TTC549 (cell line): Measurements from ENCODE around the gene NEK10.

Source experiments
- FAIRE-seq: peaks from 2 replicates; lab custom pipeline; 2012; peaks lifted over from hg19 to GRCh38; lab: Jason Lieb, UNC

The NEK10 gene

DNA sequence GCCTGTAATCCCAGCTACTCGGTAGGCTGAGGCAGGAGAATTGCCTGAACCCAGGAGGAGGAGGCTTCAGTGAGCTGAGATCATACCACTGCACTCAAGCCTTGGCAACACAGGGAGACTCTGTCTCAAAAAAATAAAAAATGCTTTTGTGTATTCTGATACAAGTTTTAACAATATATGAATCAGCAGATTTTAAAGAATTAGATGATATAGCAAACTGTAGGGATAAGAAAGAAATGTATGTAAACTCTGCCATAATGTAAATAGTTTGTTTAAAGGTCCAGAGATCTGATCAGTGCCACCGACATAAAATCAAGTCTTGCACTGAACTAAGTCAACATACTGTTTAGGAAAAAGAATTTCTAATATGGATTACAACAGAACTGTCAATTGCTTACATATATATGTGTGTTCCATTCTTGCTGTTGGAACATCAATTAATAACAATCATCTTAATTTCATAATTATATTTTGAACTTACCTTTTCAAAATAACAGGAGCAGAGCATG lies 208.3 kb downstream of the NEK10 start:
- no peak for FAIRE-seq

DNA sequence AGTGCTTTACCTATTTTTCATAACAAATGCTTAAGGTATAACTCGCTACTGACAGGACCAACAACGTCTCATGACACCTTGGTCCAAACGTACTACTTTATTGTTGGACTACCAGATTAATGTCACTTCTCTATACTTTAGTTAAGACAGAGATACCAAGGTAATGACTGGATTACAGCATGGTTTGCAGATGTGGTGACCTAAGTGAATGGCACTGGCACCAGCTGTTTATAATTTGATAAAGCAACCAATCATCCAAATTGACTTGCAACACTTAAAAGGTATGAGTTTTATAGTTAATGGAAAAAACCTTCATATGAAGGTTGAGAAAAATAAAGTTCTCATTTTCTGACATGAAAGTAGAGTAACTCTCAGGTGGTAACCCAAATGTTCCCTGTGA lies 209.0 kb downstream of the NEK10 start:
- FAIRE-seq = no peak

DNA sequence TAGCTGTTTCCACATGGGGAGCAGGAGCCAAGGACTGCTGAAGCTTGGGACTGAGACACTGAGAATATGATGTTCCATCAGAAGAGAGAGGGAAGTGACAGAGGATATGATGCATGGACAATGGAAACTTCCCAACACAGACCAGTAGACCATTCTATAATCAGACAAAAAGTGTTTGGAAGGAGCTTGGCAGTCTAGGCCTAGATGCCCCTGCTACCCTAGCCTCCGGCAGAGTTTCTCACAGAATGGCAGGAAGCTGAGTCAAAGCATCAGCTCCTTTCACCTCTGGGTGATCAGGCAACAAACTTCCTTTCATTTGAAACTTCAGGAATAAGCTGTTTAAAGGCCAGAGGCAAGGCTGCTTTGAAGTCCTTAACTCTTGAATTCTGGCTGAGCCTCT lies 222.0 kb downstream of the NEK10 start:
- FAIRE-seq = no peak

DNA sequence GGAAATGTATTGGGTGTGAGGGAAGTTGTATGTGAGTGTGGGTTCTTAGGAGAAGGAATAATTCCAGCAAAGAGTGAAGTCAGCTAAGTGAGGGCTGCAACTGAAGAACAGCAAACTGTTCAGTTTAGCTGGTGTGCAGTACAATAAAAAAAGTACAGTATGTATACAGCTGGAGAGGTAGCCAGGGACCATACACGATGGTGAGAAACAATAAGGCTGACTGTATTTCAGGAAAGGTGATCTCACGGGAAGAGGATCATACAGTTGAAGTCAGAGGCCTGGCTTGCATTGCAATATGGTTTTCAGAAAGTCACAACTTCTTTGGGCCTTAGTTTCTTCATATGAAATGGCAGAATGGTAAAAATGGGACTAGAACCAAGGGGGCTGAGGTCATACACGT lies 222.4 kb downstream of the NEK10 start:
- no peak for FAIRE-seq

DNA sequence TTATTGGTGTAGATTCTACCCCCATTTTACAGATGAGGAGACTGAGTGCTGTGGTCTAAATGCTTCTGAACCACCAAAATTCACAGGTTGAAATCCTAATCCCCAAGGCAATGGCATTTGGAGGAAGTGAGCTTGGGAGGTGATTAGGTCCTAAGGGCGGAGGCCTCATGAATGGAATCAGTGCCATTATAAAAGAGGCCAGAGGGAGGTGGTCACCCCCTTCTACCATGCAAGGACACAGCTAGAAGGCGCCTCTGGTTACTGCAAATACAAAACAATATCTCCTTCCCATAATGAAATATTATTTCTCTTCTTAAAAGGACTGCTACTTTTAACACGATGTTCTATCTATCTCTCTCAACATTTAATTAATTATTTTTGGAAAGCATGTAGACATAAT lies 223.5 kb downstream of the NEK10 start:
- no peak for FAIRE-seq

DNA sequence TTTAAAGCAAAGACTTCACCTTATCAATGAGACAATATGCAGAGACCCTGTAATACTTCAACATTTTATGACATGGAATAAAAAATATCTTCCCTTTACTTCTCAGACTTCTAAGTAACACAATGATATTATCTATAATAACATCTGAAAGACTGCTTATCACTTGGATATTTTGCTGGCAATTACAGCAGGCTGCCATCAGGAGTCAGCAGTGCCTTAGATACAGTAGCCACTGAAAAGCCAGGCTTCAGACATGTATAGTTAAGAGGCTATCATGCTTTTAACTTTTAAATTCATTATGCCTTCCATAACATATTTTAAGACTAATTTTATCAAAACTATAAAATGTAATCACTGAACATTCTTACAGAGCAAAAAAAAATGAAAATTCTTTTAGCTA lies 227.5 kb downstream of the NEK10 start:
- no peak for FAIRE-seq

DNA sequence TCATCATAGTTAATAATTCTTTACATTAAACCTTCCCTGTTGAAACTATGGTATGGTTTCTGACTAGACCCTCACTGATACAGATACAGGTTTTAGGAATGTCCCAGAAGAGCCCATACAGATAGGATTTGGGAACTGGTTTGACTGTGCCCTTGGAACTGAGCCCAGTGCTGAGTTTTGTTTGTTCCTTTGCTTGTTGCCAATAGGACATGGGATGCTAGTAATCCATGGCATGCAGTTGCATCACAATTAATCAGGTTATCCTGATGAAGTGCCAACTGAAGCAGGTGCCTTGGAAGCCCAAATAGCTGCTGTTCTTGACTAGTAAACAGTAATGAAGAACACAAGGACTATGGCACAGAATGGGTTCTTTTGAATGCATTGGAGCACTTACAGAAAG lies 230.6 kb downstream of the NEK10 start:
- FAIRE-seq = no peak

DNA sequence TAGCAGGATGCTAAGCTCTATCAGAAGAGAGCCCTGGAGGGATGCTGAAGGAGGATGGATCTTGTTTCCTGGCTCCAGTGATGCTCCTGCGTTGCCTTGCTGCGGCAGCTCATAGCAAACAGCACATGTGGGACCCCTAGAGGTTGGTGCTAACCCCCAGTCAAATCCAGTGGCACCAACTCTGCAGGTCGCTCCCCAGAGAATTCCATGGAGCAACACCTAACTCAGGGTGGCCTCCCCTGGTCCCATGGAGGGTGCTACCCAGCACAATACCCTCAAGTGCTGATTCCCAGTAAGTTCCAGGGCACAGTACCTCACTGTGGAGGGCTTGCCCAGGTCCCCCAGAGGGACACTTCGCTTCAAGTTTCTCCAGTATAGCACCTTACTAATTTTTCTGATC lies 231.2 kb downstream of the NEK10 start:
- FAIRE-seq = no peak

DNA sequence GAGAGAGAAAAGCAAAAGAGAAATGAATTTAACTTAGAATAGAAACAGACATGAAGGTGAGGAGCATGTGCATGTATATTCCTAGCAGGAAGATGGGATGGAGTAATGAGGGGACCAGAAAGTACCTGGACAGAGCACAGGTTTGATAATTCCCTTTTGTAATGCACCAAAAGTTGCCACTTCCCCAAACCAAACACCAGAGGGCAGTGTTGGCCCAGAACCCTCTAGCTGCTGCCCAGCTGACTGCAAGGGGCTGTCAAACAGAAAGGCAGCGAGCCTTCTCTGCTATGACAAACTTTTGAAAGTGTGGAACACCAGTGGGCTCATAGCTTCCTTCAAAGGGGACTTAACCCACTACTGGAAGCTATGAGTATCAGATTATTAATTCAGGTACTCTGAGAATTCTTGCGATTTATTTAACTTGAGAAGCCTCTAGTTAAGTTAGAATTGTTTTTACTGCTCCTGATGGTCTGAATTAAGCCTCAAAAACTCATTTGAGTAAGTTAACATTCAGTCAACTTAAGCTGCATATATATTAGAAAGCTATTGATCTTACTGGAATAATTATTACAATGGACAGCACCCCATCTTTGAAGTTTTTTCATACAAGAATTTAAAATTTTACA lies 234.9 kb downstream of the NEK10 start:
- FAIRE-seq = no peak

DNA sequence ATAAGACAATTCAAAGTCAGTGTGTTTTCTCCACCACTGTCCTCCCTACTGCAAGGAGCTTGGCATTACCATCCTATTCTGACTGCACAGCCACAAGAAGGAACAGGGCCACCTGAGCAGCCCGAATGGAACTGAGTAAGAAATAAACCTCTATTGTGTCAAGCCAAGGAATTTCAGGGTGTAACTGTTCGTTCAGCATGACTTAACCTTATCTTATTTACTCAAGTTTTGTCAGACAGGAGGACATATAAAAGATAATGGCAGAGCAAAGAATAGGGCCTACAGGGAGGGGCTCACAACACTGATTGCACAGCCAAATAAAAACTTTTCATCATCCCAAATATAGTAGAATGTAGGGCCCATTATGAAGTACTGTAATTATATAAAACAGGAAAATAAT lies 236.1 kb downstream of the NEK10 start:
- no peak for FAIRE-seq

DNA sequence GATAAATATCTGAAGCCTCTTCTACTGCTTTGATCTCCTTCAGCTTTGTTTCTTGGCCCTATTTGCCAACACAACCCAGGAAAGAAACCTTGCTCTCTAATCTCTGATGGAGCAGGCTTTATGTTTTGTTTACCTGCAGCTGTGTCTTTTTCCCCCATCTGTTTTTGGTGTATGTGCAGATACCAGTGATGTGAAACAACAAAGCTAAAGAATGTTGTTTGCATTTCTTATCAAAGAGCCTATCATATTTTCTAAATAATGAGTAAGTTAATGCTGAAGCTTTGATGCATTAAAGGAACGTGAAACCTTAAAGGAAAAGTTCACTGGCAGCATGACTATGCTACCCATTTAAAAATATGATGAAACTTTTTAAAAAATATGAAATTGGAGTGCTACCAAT lies 238.4 kb downstream of the NEK10 start:
- FAIRE-seq = no peak

DNA sequence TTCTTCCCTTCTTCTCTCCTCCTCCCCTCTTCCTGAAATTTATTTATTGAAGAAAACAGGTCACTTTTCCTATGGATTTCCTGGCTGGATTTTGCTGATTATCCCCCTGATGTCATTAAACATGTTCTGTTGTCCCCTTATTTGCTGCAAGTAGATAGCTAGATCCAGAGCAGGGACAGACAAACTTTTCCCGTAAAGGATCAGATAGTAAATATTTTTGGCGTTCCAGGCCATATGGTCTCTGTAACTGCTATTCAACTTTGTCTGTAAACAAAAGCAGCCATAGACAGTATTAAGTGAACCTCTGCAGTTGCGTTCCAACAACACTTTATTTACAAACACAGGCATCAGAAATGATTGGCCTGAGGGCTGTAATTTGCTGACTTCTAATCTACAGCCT lies 241.3 kb downstream of the NEK10 start:
- no peak for FAIRE-seq

DNA sequence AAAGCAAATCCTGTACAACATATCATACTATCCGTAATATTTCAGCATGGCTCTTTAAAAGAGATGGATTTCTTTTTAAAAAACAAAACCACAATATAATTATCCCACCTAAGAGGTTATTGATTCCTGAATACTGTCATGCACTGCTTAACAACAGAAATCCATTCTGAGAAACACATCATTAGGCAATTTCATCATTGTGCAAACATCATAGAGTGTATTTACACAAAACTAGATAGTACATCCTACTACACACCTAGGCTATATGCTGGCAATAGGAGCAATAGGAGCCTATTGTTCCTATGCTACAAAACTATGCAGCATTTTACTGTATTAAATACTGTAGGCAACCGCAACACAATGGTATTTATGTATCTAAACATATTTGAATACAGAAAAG lies 242.0 kb downstream of the NEK10 start:
- FAIRE-seq = no peak

DNA sequence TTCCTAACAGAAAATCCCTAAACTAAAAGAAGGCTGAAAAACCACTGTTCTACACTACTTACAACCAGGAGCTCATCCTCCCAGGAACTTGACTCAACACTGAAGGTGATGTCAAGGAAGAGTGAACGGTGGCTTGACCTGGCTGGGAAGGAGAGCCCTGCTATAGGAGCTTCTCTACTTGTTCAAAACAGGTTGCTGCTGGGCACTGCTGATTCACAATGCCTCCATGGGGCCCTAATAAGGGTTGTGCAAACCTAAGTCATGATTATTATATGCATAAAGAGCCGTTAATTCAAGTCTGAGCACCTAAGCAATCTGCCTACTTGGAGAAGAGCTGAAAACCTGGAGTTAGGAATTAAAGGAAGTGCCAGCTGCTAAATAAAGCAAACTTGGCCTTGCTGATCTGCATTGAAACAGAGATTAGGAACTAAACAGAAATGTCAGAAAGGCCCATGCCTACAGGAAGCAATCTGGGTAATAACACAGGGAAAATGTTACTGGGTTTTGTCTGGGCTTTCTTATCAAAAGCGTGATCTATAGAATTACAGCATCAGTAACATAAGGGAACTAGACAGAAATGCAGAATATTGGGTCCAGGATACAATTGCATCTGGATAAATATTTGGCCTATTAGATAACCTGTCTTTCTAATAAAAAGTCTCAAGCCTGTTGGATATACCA lies 243.2 kb downstream of the NEK10 start:
- no peak for FAIRE-seq

DNA sequence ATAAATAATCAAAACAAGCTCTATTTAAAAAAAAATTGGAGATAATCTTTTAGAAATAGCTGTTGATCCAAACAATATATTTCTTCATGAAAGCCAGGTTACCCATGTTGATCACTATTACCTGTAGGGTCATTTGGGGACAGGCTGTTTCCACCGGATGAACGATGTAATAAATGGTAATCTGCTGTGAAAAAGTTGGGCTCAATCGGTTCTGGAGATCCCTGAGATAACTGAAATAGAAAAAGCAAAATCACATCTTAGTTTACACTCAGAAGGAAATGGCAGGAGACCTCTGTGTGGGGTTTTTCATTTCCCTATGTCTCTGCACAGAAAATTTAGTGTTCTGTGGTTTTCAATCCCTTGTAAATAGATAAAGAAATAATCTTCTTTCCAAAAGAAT lies 249.5 kb downstream of the NEK10 start:
- FAIRE-seq = no peak

DNA sequence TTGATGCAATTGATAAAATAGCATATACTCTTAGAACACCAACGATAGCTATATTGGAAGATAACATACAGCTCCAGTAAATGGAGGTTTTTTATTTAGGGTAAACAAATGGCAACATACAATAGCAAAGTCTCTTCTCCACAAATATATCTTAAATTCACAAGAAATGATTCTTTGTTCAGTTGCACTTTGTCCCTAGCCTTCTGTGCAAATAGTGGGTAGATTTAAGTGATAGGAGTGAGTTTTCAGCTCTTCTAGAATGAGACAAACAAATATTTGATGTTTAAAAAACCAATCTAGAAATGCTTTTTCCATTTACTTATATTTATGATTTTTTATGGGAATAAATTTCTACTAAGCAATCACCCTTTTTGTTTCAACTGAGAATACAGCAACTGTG lies 253.8 kb downstream of the NEK10 start:
- FAIRE-seq = no peak

DNA sequence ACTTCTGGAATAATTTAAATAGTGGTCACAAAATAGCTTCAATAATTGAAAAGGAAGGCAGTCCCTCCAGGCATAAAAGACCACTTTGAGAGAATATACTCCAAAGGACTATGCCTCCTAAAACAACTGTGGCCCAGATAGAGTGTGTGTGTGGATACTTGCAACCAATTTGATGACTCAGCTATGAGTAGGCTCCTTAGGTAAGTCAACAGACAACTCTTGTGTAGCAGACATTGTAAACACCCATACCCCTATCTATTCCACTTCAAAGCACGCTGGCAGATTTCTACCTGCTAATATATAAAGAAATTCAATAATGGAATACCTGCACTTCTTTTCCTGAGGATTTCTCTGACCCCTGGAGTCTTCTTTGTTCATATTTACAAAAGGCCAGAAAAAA lies 254.5 kb downstream of the NEK10 start:
- no peak for FAIRE-seq

DNA sequence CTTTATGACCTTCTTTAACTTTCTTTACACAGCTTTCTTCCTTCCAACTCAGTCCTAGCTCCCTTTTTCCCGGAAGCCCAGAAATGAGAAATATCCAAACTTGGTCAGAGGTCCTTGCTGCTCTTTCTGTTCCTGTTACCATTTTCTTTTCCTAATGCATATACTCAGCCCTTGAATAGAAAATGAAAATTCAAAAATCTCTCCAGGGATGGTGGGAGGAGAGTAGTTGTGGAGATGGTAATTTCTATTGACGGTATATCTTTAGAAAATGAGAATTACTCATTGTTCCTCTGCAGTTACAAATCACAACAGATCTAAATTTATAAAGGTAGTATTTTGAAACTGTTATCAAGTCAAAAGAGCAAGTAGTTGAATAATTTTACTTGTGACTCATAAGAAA lies 255.1 kb downstream of the NEK10 start:
- FAIRE-seq = no peak

DNA sequence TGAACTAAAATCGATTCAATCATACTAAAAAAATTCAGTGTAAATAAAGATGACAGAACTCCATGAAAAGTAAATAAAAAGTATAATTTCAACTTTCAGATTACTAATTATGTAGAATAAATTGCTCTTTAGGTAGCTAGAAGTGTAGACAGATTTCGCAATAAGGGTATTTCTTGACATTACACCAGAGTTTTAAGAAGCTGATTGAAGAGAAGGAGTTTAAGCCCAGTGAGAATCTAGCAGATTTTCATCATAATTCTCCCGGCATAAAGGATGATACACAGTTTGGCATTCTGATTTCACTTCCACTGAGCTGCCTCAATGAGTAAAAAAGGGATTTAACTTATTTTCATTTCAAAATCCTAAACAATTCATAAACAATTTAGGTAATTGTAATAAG lies 259.2 kb downstream of the NEK10 start:
- no peak for FAIRE-seq

DNA sequence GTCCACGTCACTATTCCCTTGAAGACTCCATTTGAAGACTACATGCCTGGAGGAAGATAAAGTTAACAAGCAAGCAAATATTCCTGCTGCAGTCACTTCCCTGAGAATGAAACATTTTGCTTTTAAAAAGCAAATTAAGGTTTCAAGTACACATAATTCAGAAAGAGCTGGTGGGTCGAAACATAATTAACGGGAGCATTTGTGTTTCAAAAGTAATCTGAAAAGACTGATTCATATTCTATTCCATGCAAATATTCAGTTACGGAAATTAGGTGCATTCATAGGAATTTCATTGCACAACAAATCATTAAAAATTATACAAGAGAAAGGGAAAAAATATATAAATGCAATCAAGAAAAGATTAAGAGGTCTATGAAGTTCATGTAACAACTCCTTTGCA lies 260.9 kb downstream of the NEK10 start:
- no peak for FAIRE-seq

DNA sequence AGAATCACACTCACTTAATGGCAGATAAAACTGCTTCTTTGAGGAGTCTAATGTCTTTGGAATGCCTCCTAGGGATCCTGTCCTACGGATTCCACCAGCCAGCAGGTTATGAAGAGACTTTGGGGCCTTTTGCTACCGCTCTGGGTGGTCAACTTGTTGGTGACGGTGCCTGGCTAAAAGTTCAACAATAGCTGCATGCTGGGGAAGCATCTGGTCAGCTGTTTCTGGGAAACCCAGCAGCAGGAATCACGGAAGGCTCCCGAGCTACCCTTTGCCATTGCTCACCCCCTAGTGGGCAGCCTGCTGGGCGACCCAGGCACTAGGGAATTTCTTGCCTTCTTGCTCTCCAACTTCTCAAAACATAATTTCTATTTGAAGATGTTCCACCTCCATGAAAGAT lies 263.3 kb downstream of the NEK10 start:
- no peak for FAIRE-seq

DNA sequence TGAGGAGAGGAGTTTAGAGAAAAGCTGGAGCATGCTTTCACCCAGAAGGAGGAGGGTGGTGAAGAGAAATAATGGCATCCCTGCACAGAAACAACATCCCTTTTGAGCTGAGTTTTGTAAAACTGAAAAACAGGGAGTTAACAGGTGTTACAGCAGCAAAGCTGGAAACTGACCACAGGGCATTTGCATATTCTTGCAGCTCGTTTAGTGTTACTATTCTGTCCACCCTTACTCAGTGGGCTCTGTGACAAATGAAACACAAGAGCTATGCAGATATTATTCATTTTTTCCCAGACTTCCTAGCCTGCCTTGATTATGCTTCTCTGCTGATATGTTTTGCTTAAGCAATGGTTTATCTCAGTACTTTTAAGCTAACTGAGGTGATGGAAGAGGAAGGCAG lies 272.0 kb downstream of the NEK10 start:
- no peak for FAIRE-seq

DNA sequence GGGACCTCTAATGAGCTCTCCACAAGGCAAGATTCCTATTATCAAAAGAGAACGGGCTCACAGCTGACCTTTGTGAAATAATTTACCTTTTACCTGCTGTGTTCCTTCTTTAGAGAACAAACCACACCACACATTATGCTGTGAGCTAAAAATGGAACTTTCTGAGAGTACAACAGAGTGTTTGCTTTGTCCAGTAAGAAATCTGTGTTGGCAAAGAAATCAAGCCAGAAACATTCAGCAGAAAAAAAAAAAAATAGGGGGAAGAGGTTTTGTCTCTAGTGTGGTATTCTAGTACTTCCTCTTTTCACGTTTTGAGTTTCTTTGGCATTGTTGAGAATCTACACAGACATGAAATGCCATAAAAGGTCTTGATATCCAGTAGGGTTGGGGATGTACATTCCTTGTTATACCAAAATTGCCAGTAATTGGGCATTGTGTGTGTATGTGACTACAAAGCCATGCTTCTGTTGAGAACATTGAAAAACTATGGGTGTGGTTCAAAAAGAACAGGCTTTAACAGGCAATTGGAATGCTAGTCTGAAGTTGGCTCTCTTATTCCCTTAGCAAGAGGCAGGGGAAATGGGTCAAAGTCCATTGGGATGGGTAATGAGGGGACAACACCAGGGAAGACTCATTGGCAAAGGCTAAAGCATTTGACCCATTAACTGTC lies 273.5 kb downstream of the NEK10 start:
- no peak for FAIRE-seq

DNA sequence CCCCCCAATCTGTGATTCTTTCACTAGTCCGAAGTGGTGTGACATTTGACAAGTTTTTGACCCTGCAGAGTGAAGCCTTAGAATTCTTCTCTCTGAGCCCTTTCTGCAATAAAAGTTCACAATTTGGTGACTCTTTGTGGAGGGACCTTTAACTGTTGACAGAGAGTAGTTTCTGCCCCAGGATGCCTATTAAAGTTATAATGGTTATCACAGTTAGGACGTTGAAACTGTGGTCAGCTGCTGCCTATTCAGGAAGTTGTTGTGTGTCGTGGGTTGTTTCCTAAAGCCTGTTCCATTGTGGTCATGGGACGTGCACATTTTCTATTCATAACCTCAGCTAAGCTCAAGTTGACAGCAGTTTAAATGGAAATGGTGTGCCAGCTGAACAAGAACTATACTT lies 274.5 kb downstream of the NEK10 start:
- no peak for FAIRE-seq
